HG03565 (cell line): ENCODE measurements around the gene ZNF691.
"Not testable (repeated sequence)": the region's sequence is repeated elsewhere in the genome, so short reads cannot be mapped to it uniquely, and the experiment has no call there.

Source experiments
- ATAC-seq: cut with Tn5 transposase; IDR thresholded peaks from one replicate; pipeline ENCODE4 v1.9.1; 2021; ENCODE audit warnings: mild to moderate bottlenecking, moderate library complexity; ENCODE audit not compliant: unreplicated experiment

The ZNF691 gene, protein sequence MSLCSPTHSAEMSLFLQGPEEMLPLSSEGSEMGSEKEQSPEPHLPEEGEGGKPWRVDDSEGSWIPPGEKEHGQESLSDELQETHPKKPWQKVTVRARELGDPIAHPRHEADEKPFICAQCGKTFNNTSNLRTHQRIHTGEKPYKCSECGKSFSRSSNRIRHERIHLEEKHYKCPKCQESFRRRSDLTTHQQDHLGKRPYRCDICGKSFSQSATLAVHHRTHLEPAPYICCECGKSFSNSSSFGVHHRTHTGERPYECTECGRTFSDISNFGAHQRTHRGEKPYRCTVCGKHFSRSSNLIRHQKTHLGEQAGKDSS

DNA sequence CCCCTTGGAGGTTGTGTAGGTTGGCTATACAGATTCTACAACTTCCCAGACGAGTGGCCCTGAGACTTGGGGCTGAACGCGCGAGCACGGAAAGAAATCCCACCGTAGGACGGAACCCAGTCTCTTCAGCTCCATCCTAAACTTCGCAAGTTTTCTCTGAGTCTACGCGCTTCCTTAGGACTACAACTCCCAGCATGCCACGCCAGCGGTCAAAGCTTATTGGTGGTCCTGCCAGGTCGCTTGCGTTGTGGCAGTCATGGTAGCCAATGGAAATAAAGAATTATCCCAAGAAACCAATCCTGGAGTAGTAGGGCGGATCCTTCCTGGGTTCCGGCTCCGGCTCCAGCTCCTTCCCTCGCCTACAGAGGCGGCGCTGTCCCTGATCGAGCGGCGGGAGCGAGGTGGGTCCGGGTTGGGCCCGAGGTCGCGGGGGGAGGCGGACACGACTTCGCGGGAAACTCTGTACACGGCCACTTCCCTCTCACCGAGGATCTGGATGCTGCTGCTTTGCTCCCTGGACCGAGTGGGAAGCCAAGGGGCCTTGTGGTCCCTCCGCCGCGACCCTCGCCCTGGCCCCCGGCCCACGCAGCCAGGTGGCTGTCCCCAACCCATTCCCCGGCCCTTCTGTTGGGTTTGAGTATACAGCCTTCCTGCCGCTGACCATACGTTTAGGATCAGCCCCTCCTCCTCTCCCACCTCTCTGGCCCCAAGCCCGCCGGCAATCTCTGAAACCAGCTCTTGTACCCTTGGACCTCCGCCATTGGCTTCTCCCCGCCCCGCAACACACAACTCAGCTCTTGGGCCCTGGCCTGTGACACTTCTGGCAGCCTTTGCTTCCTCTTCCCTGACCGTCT, at the start of gene ZNF691:
Gene ZNF691, plus strand, starts transcription at position 357 of the 854 bp plus-strand sequence. CDS start 3,046 bp downstream, outside the sequence.
- peak; percentile 90 for ATAC-seq

DNA sequence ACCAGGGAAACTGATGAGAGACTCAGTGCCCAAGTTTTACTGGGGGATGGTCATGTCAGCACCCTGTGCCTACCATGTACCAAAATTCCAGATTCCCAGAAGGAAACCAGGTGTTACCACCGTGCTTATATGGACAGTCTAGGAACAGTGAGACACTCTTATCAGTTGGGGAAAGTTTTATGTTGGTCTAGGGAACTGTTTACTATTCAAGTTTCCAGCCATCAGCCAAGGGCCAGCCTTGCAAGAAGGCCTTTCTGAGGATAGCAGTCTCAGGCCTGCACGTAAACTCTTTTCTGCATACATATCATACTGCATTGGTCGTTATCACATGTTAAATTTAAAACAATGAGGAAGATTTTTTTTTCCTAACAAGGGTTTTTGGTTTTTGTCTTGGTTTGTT, 49.0 kb upstream of the ZNF691 start:
- ATAC-seq: no peak

DNA sequence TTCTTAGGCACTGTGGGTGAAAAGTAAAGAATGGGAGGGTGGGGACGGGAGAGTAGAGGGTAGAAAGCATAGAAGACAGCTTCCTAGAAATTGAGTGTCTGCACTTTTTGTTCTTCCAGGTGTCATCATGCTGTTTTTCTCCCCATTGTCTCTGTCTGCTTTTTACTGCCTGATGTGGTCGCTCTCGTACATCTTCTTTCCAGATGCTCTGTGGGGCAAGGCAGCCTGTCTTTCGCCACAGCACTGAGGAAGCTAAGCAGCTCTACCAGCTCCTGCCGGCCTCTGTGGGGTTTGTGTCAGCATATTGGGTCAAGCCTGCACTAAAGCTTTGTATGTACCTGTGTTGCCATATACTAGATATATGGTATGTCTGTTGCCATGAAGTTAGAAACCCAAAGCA, 48.4 kb upstream of the ZNF691 start:
- ATAC-seq: no peak

DNA sequence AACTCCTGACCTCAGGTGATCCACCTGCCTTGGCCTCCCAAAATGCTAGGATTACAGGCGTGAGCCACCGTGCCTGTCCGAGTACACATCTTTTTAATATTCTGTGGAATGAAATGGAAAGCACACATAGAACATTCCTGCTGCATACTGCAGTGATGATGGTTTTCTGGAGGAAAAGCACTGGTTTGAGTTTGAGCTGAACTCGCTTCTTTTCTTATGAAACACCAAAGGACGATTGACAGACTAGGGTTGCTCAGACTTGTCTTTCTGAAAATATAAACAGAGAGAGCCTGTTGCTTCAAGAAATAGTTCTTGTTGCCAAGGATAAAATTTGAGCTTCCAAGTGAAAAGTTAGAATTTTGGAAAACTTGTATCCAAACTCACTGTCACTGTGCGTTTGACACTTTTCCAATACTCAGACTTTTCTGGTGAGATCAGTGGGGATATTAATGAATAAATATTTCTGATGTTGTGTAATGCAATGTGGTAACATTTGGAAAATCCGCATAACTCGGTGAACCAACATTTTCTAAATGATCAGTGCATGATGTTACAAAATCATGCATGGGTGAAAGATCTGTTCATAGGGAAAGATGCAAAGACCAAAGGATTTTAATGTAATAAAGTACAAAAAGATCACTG, 44.5 kb upstream of the ZNF691 start:
- no peak for ATAC-seq

DNA sequence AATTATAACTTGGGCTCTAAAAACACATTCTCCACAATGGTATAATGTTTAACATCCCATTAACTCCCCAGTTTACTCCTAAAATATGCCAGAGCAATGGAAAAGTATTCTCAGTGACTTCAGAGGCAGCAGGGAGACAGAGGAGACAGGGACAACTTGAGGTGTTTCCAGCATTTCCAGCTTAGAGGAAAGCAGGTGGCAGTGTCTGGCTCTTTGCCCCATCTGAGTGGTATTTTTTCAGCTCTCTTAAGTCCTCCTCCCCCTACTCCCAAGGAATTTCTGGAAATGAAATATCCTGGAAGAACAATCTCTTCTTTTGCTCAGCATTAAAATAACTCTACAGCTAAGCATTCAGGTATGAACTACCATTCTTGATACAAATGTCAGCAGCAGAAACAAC, 40.2 kb upstream of the ZNF691 start:
- no peak for ATAC-seq

DNA sequence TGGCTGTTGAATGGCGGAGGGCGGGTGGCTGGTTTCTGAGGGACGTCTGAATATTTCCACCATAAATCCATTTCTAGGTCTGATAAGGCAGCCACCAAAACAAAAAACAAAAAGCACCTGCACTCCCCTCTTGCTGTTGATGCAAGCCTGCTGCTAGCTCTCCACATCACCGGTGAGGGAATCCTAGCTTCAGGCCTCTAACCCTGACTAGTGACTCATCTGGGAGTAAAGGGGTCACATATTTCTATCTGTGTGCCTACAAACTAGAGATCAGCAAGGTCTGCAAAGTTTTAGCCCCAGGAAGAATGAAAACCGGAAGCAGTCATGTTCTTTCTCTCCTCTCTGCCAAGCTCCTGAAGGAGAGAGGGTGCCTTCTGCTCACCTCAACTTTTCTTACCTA, 39.8 kb upstream of the ZNF691 start:
- no peak for ATAC-seq

DNA sequence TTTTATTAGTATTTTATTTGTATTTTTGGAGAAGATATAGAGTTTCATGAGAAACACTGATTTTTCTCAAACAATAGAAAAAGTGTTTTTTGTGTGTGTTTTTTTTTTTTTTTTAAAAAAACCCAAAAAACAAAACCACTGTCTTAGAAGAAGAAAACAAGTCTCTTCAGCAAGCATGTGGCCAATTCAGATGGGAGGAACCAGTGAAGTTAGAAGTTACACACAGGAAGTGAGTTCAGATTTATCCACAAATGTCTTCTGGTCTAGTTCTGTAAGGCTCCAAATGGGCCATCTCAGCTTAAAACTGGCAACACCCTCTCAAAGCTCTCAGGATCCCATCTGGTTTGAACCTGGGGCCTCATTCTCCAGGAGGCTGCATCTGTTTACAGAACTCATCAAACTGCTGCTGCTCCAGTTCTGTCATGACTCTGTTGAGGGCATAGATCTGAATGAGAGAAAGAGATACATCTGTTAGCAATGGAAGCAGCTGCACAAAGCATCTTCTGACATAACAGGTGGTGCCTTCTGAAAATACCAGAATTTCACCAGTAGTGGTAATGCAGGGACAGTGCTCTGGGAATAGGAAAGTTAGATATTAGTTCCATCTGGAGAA, 39.3 kb upstream of the ZNF691 start:
- ATAC-seq: no peak

DNA sequence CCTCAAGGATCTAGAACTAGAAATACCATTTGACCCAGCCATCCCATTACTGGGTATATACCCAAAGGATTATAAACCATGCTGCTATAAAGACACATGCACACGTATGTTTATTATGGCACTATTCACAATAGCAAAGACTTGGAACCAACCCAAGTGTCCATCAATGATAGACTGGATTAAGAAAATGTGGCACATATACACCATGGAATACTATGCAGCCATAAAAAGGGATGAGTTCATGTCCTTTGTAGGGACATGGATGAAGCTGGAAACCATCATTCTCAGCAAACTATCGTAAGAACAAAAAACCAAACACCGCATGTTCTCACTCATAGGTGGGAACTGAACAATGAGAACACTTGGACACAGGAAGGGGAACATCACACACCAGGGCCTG, 31.6 kb upstream of the ZNF691 start:
- ATAC-seq: not testable (repeated sequence)

DNA sequence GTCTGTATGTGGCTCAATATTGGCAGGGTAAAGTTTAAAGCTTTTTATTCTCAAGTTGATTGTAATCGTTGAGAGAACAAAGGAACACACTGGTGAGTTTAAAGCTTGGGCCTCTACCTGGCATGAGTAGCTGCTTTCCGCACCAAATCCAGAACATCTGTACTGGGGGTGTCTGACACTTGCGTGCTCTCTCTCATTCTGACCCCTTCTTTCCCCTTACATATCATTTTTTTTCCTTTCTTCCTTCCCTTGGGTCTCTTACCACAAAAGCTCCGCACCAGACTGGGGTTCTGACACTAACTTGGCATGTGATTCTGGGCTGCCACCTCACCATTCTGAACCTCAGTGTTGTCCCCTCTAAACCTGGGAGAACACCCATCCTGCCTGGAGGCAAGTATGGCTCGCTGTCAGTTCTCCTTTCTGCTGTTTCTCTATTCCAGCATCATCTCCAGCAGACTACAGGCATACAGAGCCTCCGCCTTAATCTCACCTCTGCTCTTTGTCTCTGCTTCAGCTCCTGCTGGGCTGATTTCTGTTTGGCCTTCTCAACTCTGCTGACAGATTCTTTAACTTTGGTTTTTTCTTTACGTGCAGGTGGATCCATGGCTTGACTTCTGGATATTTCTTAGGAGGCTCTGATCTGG, 30.4 kb upstream of the ZNF691 start:
- no peak for ATAC-seq

DNA sequence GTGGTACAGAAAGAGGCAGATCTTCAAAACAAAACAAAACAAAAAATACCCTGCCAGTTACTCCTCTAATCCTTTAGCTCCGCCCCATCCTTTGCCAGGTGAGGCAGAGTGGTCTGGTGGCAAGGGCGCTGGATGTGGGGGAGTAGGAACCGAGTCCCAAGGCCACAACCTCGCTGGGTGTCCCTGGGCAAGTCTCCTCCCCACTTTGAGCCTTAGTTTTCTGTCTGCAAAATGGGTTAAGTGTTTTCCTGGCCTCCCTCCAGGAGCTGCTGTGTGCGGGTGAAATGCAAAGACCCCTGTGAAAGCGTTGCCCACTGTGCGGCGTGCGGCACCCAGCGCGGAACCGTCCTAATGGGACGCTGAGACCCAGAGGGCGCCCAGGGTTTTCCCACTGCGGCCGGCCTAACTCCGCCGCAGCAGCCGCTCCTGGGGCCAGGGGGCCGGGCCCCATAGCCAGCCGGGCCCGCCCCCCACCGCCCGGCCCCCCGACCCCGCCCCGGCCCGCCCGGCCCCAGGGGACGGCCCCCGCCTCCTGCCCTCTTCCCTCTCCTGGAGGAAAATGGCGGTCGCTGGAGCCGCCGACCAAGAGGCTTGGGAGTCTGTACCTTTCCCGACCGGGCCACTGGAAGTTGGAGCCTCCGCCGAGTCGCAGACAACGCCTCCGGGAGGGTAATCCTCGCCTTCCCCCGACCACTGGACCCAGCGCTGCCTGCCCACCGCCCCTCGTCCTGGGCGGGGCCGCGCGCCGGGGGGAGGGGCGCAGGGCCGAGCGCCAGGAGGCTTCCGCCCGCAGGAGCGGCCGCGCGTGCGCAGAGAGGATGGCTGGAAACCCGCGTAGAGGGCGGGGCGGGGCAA, 29.6 kb upstream of the ZNF691 start, which contains the start of the genes ERMAP and SVBP:
Gene ERMAP, plus strand, starts transcription at position 538 of the 855 bp plus-strand sequence. CDS start 13,327 bp downstream, outside the sequence.
Gene SVBP, minus strand, starts transcription at position 813 of the 855 bp plus-strand sequence. CDS start 853 bp downstream, outside the sequence.
- ATAC-seq: peak; percentile 74

DNA sequence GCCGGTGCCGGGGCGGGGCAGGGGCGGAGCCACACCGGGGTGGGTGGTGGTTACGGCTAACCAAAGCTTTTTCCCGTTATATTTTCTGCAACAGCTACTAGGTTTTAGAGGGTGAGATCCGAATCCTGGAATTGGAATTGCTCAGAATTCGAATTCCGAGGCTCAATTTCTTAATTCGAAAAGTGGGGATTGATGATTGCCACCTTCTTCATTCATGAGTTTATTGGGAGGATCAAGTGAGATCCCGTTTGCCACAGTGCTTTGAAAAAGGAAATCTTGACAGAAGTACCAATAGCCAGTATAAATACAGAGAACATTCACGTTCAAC, 29.0 kb upstream of the ZNF691 start:
- no peak for ATAC-seq

DNA sequence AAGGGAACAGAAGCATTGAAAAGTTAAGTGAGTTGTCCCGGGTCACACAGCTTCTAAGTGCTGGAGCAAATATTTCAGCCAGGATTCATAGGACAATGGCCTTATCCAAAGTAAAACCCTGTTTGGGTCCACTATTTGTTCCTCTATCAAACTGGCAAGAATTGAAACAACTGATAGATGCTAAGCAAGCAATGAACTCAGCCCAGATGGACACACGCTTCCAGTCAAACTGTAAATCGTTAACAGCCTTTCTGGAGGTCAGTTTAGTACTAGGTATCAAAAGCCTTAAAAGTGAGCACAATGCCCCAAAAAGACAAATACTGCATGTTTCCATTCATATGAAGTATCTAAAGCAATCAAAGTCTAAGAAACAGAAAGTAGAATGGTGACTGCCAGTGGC, 28.4 kb upstream of the ZNF691 start:
- ATAC-seq: no peak

DNA sequence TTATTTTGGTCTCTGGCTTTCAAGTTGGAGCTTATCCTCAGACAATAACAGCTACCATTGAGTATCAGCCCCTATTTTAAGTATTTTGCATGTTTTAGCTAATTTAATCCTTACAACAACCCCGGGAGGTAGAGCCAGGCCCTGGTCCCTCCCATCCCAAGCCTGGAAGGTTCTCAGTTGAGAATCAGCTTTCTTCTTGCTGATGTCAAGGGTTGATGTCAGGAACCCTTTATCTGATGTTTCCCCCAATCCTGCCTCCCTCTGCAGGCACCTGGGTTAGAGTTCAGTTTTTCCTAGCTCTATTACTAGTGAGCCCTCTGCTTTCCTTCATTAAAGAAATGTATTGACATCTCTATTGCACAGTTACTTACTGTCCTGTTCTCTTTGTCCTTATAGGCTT, 25.6 kb upstream of the ZNF691 start:
- no peak for ATAC-seq

DNA sequence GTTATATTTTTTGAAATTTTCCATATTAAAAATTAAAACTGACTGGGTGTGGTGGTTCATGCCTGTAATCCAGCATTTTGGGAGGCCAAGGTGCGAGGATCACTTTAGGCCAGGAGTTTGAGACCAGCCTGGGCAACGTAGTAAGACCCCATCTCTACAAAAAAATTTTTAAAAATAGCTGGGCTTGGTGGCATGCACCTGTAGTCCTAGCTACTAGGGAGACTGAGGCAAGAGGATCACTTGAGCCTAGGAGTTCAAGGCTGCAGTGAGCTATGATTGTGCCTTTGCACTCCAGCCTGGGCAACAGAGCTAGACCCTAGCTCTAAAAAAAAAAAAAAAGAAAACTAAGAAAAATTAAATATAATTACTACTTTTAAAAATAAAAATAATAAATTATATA, 24.7 kb upstream of the ZNF691 start:
- ATAC-seq: no peak

DNA sequence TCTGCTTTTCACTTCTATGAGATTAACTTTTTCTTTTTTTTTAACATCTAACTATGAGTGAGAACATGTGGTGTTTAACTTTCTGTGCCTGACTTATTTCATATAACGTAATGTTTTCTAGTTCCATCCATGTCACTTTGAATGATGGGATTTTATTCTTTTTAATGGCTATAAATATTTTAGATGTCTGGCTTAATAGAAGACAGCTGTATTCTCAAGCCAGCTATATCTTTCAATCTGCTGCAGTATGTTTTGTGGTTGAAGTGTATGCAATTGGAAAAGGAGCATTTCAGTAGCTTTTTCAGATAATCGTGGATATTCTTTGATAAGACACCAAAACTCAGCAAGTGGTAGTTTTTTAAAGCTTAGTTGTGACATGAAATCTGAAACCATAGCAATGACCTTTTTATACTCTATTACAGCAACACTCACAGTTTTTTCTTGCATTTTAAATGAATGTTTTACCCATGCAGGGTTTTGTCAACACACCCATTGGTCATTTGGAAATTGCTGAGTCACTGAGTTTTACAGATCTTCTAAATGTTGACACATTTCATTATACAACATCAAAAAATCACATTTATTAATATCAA, 23.5 kb upstream of the ZNF691 start:
- ATAC-seq: no peak

DNA sequence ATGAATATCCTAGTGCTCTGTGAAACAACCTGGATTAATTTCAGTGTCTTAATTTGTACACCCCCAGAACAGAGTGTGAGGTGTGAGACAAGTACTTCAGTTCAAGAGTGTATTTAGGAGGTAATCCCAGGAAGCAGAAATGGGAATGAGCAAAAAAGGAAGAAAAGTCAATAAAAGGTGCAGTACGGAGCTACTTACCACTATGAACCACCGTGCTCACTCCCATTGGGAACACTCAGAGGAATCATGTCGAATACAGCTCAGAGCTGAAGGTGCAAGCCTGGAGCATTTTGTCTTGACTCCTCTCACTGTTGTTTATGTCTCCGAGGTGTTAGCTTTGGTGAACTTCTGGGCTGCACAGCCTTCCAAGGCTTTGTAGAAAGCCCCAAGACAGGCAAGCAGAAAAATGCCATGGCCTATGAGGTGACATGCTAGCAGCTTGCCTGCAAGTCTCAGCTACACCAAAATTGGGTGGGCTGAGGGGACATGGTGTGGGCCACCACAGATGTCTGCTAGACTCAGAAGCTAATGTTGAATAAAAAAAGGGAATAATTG, 21.9 kb upstream of the ZNF691 start:
- no peak for ATAC-seq

DNA sequence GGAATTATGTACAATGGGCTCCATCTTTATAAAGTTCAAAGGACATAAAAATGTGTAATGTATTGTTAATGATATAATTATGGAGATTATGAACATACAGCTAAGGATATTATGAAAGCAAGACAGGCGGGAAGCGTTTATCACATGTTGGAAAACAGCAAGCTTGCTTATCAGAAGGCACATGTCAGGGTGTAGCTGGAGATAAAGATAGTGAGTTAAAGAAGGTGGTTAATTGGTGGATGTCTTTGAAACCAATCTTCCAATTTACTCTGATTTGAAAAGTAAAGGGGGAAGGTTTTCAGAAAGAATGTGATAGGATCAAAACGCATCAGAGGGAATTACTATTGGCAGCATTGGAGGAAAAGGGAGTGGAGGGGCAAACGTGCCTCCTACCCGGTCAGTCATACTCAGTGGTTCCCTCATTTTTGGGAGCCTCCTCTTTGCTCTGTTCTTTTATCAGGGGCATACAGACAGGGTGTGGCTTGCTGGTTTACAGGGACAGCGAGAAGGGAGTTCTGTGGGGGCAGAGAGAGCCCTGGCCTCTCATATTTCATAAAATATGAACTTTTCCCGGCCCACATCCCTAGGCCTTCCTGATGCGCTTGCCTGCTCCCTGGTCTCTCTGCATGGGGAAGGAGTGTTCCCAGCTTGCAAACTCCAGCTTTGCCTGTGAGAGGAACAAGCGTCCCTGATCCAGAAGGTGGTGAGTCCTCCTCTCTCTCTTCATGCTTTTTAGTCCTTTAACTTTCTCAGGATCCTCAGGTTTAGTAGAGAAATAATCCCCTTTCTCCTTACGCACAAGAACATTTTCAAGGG, 21.2 kb upstream of the ZNF691 start:
- ATAC-seq: no peak

DNA sequence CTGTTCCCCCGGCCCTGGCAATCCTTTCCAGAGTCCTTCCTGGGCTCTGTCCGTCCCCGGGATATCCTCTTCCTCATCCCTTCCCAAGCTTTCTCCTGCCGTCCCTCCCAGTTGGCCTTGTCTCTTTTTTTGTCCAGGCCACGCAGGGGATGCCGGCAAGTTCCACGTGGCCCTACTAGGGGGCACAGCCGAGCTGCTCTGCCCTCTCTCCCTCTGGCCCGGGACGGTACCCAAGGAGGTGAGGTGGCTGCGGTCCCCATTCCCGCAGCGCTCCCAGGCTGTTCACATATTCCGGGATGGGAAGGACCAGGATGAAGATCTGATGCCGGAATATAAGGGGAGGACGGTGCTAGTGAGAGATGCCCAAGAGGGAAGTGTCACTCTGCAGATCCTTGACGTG, 15.8 kb upstream of the ZNF691 start:
- ATAC-seq: no peak
